ENCODE results near the gene RAX.

DNA sequence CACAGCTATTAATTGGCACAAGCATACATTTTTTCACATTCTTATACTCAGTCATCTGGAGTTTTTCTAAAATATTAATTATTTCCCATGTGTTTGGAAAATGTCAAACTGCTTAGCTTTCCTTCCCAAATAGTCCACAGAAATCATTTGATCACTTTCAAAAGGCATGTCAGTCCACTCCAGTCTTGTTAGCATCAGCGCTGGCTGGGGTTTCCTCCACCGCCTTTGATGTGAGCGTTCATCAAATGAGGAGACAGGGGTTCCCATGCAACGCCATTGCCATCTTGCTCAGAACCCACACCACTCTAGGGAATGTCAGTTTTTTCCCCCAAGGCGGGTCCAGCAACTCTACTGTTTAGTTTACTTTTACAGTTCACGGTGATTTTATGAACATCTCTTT, 13.1 kb upstream of the RAX start:
- TF ChIP-seq, protein P1, sequence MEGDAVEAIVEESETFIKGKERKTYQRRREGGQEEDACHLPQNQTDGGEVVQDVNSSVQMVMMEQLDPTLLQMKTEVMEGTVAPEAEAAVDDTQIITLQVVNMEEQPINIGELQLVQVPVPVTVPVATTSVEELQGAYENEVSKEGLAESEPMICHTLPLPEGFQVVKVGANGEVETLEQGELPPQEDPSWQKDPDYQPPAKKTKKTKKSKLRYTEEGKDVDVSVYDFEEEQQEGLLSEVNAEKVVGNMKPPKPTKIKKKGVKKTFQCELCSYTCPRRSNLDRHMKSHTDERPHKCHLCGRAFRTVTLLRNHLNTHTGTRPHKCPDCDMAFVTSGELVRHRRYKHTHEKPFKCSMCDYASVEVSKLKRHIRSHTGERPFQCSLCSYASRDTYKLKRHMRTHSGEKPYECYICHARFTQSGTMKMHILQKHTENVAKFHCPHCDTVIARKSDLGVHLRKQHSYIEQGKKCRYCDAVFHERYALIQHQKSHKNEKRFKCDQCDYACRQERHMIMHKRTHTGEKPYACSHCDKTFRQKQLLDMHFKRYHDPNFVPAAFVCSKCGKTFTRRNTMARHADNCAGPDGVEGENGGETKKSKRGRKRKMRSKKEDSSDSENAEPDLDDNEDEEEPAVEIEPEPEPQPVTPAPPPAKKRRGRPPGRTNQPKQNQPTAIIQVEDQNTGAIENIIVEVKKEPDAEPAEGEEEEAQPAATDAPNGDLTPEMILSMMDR (IDR thresholded peaks at IDR 0.05), result no peak
- no peak for TF ChIP-seq POLR2A (IDR thresholded peaks at IDR 0.05)
